Measurements from ENCODE around the gene ACAD10.
"Not testable (repeated sequence)": the region's sequence is repeated elsewhere in the genome, so short reads cannot be mapped to it uniquely, and the experiment has no call there.

Gene ACAD10

DNA sequence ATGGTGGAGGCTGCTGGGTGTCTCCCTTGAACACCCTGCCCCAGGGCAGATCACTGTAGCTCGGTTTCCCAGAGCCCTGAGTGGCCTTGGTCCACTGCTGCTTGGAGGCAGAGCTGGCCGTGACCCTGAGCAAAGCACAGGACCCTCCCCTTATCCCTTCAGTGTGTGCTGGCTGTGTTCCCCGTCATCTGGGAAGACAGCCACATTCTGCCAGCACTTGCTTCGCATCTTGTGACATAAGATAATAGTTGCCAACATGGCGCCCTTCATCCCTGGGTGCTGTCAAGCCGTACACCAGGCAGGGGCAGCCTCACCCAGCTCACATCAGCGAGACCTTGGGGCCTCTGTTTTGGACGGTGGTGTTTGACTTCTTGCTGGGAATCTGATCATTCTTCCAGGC, 68.8 kb downstream of the ACAD10 start:
- DNase-seq, result no peak

DNA sequence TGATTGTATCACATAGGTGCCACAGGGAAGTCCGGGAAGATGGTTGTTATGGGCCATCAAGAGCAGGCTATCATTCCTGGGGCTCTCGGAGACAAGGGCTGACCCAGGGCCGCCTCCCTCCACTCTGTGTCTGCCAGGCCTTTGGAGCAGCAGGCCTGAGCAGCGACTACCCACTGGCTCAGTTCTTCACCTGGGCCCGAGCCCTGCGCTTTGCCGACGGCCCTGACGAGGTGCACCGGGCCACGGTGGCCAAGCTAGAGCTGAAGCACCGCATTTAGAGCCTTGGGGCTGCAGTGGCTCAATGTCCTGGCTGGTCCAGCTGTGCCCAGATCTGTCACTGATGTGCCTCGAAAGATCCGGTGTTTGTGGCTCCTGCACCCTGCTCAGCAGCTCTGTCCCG, 70.3 kb downstream of the ACAD10 start:
- DNase-seq, result no peak

- DNase-seq, result no peak
Observed at GRCh38 chr12:111756681-111757080, 70.8 kb downstream of the ACAD10 start.

GRCh38 chr12:111757361-111758119, 71.7 kb downstream of the ACAD10 start:
- no peak for DNase-seq

DNA sequence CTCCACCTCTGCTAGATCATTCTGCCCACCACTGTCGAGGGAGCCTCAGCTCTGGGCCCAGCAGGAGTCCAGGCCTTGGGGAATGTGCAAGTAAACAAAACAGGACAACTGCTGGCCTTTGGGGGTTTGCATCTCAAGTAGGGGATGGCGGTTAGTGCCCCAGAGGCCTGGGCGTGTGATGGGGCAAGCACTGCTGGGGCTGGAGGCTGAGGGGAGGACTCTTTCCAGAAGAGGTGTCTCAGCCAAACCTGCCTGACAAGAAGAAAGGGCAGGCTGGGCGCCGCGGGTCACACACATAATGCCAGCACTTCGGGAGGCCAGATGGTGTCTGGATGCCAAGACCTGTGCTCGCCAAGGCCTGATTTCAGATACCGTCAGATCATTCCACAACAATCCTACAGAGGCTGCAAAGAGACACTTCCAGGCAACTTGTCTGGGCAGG, 72.3 kb downstream of the ACAD10 start:
- DNase-seq, result no peak

- no peak for DNase-seq
Observed at GRCh38 chr12:111759271-111759670, 73.4 kb downstream of the ACAD10 start.

DNA sequence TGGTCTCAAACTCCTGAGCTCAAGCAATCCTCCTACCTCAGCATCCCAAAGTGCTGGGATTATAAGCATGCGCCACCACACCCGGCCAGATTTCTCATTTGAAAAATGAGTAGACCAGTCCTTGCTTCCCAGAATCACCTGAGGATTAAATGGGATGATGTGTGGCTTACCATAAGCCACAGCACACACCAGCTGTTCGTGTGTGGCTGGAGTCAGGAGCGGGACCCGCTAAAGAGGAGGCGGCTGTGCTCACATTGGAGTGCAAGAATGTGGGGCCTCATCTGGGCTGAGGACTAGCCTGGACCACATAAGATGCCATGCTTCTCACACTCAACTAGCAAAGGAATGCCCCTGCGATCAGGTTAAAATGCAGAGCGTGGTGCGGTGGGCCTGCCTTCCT, 74.1 kb downstream of the ACAD10 start:
- no peak for DNase-seq

- DNase-seq, result no peak
Observed at GRCh38 chr12:111761099-111761498, 75.2 kb downstream of the ACAD10 start.

DNA sequence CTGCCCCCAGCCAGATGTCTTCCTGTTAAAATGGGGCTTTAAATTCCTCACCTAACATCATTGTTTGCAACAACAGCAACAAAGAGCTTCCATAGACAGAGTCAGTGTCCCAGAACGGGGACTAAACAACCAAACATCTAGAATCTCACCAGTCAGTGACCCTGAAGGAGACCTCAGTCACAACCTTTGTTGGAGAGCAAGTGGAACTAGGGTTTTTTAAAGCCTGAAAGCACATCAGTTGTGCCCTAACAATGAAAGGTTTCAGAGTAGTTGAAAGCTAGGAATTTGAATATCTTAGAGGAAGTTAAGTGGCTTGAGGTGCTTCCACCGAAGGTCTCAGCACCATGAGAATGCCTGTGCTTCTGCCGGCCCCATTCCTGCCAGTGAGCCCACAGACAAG, 75.9 kb downstream of the ACAD10 start:
- no peak for DNase-seq

GRCh38 chr12:111763552-111763951, 77.7 kb downstream of the ACAD10 start:
- not testable (repeated sequence) for DNase-seq

GRCh38 chr12:111764120-111764821, 78.4 kb downstream of the ACAD10 start:
- DNase-seq, result no peak

DNA sequence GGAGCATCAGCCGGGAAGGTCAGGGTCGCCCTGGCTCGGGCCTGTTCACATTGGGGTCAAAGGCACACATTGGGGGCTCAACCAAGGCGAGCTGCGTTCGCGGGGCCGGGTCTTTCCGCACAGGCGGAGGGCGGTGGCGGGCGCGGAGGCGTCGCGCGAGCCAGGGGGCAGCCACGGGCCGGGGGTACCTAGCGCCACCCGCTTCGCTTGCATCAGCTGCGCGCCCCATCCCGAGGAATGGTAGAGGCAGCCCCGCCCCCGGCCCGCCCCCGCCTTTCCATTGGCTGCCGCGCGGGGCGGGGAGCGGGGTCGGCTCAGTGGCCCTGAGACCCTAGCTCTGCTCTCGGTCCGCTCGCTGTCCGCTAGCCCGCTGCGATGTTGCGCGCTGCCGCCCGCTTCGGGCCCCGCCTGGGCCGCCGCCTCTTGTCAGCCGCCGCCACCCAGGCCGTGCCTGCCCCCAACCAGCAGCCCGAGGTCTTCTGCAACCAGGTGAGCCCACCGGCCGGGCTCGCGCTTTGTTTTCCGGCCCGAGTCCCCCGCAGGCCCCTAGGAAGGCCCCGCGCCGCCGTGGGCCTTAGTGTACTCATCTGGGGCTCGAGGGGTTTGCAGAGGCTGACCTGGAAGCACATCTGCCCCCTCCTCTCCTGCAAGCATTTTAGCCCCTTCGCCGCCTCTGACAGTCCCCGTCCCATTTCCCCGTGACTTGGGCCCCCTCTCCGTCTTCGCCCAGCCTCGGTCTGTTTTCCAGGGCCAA, 80.9 kb downstream of the ACAD10 start, which contains the start of gene ALDH2:
TSS of gene ALDH2 (plus strand) at position 326 of the 754 bp plus-strand sequence. CDS start at position 376, 50 bp downstream.
- DNase-seq, result no peak

- no peak for DNase-seq
Observed at GRCh38 chr12:111767362-111768158, 81.7 kb downstream of the ACAD10 start.

- DNase-seq, result no peak
Observed at GRCh38 chr12:111768159-111768895, 82.5 kb downstream of the ACAD10 start.

DNA sequence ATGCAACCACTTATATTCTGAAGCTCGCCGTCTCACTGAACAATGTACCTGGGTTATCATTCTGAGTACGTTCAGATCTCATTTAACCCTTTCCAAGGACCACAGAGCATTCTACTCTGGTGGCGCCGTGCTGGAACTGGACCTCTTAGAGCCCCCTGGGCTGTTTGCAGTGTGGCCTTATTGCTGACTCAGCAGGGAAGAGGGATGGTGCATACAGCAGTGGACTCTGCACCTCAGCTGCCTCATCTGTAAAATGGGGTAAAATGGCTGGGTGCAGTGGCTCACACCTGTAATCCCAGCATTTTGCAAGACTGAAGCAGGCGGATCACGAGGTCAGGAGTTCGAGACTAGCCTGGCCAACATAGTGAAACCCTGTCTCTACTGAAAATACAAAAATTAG, 83.7 kb downstream of the ACAD10 start:
- no peak for DNase-seq

- no peak for DNase-seq
Observed at GRCh38 chr12:111773801-111774551, 88.1 kb downstream of the ACAD10 start.

GRCh38 chr12:111775205-111776193, 89.6 kb downstream of the ACAD10 start:
- no peak for DNase-seq

- DNase-seq, result no peak
Observed at GRCh38 chr12:111776836-111777344, 91.0 kb downstream of the ACAD10 start.

GRCh38 chr12:111777345-111778045, 91.6 kb downstream of the ACAD10 start:
- DNase-seq, result no peak

Measured in SW 1271 (cell line).